Measurements from ENCODE around the gene LRRK1.

Gene LRRK1

DNA sequence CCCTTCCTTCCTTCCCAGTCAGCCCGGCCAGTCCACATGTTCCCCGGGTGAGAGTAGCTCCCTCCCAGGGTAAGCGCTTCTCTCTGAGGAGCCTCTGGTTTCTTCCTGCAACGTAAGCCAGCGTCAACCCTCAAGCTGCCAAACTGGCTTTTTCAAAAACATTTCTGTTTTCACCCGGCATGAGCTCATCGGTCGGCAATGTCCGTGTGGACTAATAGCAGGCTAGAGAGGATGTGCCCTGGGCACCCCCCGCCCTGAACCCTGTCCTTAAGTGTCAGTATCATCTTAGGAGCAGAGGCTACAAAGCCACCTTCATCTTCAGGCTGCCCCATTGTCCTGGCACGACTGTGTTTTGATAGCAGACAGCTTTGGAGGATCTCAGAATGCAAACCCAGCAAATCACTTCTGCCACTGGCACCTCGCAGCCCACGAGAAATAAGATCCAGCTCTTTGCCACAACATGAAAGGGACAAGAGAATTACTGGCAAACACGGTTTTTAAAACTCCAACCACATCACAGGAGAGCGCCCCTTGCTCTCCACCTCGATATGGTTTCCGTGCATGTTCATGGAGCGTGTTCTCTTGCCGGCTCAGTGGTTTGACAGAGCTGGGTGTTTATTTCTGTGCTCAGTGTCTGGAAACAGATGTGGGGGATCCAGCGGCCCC lies 29.6 kb upstream of the LRRK1 start:
- H3K27me3 ChIP-seq (ENCODE audit: insufficient read depth, low read depth, severe bottlenecking), result no peaks in the 10 kb centered on the region

DNA sequence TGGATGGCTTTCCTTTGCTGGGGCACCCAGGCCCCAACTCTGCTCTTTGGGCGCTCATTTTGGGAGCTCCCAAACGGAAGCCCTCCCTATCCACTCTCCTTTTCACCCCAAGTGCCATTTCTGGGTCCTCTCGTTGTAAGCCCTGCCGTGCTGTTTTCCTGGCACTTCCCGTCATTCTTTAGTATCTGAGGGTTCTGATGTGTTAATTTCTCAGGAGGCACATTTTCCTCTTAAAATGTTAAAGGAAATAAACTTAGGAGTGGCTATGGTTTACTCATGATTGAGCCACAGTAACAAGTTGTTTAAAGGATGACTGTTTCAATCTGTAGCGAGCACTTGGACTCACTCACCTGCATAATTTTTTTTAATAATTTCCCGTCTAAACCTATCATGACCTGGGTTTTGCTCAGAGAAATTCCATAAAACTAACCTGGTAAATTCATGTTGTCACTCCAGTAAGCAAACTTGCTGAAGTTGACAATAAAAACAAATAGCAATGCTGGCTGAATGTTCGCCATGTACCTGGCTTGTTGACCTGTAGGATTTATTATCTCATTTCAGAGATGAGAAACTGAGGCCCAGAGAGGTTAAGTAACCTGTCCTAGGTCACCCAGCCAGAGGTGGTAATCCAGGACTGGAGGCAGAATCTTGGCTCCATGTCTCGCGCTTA lies 29.0 kb upstream of the LRRK1 start:
- Histone ChIP-seq H3K4me3 (ENCODE audit: low read depth, low read length) (no peak overlapping the region), H3K9me3 (ENCODE audit: severe bottlenecking) (no peaks in the 10 kb centered on the region), H3K27ac (no peak overlapping the region), H3K36me3 (no peaks in the 10 kb centered on the region), H3K27me3 (ENCODE audit: insufficient read depth, low read depth, severe bottlenecking) (no peaks in the 10 kb centered on the region)
- no peak for DNase-seq
- TF ChIP-seq, protein P1, sequence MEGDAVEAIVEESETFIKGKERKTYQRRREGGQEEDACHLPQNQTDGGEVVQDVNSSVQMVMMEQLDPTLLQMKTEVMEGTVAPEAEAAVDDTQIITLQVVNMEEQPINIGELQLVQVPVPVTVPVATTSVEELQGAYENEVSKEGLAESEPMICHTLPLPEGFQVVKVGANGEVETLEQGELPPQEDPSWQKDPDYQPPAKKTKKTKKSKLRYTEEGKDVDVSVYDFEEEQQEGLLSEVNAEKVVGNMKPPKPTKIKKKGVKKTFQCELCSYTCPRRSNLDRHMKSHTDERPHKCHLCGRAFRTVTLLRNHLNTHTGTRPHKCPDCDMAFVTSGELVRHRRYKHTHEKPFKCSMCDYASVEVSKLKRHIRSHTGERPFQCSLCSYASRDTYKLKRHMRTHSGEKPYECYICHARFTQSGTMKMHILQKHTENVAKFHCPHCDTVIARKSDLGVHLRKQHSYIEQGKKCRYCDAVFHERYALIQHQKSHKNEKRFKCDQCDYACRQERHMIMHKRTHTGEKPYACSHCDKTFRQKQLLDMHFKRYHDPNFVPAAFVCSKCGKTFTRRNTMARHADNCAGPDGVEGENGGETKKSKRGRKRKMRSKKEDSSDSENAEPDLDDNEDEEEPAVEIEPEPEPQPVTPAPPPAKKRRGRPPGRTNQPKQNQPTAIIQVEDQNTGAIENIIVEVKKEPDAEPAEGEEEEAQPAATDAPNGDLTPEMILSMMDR (IDR thresholded peaks at IDR 0.05; ENCODE audit: low read depth, low read length), result no peak

More for the DNA sequence above, 29.6 kb upstream of the LRRK1 start:
- DNase-seq, result no peak
- no peaks in the 10 kb centered on the region for H3K36me3 ChIP-seq
- no peaks in the 10 kb centered on the region for H3K9me3 ChIP-seq (ENCODE audit: severe bottlenecking)
- TF ChIP-seq, protein P1 (IDR thresholded peaks at IDR 0.05; ENCODE audit: low read depth, low read length), result no peak
- no peak overlapping the region for H3K27ac ChIP-seq
- H3K4me3 ChIP-seq (ENCODE audit: low read depth, low read length), result no peak overlapping the region

DNA sequence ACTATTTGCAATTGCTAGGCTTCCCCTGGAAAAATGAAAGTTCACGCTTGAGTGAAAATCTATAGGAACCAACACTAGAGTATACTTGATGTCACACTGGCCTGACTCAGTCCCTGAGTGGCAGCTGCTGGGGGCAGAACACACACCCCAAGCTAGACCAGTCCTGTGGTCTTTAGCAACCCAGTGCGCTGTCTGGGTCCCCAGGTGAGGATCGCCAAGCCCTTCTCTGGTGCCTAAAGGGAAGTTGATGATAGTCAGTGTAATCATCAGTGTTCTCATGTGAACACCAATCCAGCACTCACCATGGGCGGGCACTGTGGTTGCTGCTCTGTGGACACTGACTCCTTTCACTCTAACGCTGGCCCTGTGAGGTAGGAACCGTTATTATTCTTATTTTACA lies 28.3 kb upstream of the LRRK1 start:
- no peaks in the 10 kb centered on the region for H3K9me3 ChIP-seq (ENCODE audit: severe bottlenecking)
- TF ChIP-seq, protein P1 (IDR thresholded peaks at IDR 0.05; ENCODE audit: low read depth, low read length), result no peak
- no peaks in the 10 kb centered on the region for H3K27me3 ChIP-seq (ENCODE audit: insufficient read depth, low read depth, severe bottlenecking)
- H3K27ac ChIP-seq, result no peak overlapping the region
- H3K4me3 ChIP-seq (ENCODE audit: low read depth, low read length), result no peak overlapping the region
- H3K36me3 ChIP-seq, result no peaks in the 10 kb centered on the region
- DNase-seq, result no peak

DNA sequence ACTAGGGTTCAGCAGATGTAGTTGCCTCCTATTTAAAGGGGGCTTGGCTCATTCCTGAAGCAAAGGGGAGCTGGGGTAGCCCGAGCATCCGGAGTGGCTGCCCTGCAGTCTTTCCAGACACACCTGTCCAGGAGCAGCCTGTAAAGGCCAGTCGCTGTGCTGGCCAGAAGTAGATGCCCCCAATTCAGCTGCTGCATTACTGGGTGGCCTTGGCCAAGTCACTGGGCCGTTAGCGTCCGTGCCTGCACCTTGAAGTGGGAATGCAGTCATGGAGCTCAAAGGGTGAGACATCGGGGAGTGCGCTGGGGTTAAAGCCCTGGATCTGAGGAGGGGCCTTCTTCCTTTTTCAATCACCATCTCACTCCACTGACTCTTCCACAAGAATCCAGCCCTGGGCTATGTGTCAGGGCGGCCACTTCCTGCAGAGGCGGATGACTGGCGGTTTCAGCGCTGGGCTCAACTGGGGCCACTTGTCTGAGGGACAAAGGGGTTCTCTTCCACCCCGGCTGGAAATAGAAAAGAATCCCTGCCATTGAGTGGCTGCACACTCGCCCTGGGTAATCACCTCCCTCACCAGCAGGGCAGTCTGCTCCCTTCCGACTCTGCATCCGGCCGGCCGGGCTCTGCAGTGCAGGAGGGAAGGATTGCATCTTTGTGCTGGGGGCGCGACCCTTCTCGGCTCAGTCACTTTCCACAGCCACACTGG lies 27.7 kb upstream of the LRRK1 start:
- TF ChIP-seq, protein P1 (IDR thresholded peaks at IDR 0.05; ENCODE audit: low read depth, low read length), result no peak
- no peaks in the 10 kb centered on the region for H3K9me3 ChIP-seq (ENCODE audit: severe bottlenecking)
- H3K4me3 ChIP-seq (ENCODE audit: low read depth, low read length), result no peak overlapping the region
- no peak overlapping the region for H3K27ac ChIP-seq
- no peaks in the 10 kb centered on the region for H3K36me3 ChIP-seq
- no peak for DNase-seq
- H3K27me3 ChIP-seq (ENCODE audit: insufficient read depth, low read depth, severe bottlenecking), result no peaks in the 10 kb centered on the region

DNA sequence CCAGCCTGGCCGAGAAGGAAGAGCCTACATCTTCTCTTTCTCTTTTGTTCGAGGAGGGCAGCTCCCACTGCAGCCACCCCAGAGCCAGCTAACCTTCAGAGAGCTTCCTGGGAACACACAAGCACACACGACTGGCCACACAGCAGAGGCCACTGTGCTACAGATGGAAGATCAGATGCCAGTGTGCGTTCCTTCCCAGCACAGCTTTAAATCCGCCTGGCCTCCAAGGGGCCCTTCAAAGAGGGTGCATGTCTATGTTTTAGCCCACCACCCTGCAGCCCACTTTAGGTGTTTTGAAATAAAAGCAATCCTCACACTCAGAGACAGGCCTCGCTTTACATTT lies 27.2 kb upstream of the LRRK1 start:
- TF ChIP-seq, protein P1 (IDR thresholded peaks at IDR 0.05; ENCODE audit: low read depth, low read length), result no peak
- no peak for DNase-seq
- H3K27me3 ChIP-seq (ENCODE audit: insufficient read depth, low read depth, severe bottlenecking), result no peaks in the 10 kb centered on the region
- no peaks in the 10 kb centered on the region for H3K9me3 ChIP-seq (ENCODE audit: severe bottlenecking)
- no peak overlapping the region for H3K27ac ChIP-seq
- H3K4me3 ChIP-seq (ENCODE audit: low read depth, low read length), result no peak overlapping the region
- no peaks in the 10 kb centered on the region for H3K36me3 ChIP-seq
